GM21528 (cell line): ENCODE results near the gene C11orf97.
A peak's percentile ranks its signal among the peaks of the same experiment; 100 is the strongest.

Source experiments
- ATAC-seq: cut with Tn5 transposase; IDR thresholded peaks from one replicate; pipeline ENCODE4 v1.9.1; 2021; ENCODE audit warnings: mild to moderate bottlenecking, moderate library complexity; ENCODE audit not compliant: unreplicated experiment, low FRiP score

C11orf97 gene

DNA sequence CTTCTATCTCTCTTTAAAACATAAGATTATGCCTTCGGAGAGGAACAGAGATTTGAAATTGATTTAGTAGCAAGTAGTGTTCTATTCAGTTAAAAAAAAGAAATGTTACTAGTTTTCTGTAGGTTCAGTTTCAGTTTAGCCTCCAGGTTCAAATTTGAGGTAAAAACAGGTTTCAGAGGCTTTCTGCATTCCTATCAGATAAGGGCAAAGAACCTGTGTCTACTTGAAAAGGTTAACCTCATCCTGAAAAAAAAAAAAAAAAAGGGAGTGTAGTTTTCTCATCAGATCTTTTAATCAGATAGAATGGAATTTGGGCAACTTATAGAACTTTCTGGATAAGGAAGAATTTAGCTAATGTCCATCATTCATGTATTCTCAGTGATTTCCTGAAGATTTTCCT is 12.1 kb downstream of the C11orf97 start:
- ATAC-seq, result no peak

DNA sequence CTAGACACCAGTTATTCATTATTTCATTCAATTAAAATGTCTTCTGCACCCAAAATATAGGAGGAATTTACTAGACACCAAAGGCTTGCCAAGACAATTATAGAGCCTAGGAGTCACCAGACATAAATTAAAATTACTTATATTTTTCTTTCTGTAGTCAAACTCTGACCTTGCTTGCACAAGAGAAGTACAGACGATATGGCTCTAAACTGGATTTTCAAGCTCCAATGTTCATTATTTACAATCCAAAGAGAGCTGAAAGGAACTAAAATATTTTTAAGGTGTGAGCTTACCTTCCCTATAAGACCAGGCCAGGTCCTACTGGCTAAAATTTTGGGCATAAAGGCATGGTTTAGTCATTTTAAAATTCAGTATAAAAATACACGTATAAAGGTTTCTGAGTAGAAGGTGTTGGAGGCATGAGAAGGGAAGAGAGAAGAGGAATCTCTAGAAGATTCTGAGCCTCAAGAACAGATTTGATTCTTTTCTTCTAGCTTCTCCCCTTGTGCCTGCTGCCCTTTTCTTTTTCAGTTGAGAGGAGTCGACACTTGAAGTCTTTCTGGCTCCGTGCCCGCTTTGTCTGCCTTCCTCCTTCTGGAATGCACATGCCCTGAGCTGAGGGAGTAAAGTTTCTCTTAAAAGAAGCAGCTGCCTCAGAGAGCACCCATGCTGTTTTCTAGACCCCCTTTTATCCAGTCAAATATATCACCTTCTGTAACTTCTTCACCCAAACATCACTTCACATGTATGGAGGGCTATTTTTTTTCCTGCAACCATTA is 13.5 kb downstream of the C11orf97 start:
- ATAC-seq, result no peak

DNA sequence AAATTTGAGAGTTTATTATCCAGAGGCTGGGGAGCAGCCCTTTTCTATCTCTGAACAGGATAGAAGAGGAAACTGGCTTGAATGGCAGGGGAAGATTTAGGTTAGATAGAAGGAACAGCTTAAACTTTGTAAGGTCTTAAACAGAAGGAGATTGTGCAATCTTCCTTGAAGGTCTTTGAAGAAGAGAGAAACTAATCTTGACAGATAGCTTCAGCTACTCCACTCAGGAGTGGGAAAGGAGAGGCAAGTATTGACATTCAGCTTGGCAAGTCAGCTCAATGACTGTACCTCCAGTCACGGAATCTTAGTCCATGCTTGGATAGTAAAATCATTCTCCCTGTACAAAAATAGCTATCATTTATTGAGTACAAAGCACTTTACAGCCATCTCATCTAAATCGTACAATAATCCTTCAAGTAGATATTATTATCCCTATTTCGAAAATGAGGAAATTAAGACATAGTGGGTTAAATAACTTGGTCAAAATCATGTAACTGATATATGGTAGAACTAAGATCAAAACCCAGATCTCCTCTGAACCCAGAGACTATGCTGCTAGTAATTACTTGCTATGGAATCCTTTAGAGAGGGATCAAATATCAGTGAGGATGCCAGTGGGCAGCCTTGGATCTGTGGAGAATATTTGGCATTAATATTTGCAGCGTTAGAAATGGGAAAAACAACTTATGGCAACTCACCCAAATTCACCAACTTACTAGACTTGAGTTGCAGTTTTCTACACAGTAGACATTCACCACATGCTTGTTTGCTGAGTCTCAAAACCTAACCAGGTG is 14.6 kb downstream of the C11orf97 start:
- no peak for ATAC-seq

DNA sequence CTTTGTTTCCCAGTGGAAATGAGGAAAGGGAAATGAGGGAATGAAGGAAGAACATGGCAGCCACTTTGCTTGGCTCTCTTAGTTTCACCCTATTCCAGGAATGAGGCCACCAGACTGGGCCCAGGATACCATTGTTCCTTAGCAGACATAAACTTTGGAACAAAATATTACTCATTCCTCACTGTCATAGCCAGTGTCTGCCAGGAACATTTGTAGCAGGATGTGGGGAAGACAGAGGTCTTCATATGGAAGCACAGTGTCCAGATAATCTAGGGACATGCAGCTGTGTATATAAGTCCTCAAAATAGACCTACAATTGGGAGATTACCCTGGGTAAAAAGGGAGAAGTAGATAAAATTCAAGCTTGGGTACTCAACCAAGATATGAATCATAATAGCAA is 16.3 kb downstream of the C11orf97 start:
- ATAC-seq, result no peak

DNA sequence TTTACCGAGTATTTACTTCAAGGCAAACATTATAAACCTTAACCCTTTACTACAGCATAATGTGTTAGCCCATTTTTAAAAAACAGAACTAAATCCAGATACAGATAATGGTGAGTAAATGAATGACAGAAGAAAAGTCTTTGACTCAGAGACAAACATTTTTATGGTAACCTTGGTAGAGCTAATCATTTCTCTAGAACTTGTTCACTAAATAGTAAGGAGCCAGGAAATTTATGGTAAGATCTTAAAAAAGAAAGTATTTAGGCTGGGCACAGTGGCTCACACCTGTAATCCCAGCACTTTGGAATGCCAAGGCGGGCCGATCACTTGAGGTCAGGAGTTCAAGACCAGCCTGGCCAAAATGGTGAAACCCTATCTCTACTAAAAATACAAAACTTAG is 19.9 kb downstream of the C11orf97 start:
- ATAC-seq, result no peak

DNA sequence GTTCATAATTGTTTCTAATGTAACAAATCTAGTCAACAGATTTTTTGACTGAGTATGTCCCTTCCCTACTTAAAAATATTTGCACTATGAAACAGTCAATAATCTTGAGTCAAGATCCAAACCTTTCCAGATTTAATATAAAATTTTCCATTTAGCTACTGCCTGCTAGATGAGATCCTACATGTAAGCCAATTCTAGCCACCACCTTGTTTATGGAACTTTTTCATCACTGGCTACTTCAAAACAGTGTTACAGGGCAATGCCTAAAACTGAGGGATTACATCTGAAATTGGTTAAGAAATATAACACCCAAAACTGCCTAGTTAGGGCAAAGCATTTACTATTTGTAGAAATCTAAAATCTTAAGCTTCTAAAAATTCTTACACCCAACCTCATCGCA is 20.9 kb downstream of the C11orf97 start:
- no peak for ATAC-seq

DNA sequence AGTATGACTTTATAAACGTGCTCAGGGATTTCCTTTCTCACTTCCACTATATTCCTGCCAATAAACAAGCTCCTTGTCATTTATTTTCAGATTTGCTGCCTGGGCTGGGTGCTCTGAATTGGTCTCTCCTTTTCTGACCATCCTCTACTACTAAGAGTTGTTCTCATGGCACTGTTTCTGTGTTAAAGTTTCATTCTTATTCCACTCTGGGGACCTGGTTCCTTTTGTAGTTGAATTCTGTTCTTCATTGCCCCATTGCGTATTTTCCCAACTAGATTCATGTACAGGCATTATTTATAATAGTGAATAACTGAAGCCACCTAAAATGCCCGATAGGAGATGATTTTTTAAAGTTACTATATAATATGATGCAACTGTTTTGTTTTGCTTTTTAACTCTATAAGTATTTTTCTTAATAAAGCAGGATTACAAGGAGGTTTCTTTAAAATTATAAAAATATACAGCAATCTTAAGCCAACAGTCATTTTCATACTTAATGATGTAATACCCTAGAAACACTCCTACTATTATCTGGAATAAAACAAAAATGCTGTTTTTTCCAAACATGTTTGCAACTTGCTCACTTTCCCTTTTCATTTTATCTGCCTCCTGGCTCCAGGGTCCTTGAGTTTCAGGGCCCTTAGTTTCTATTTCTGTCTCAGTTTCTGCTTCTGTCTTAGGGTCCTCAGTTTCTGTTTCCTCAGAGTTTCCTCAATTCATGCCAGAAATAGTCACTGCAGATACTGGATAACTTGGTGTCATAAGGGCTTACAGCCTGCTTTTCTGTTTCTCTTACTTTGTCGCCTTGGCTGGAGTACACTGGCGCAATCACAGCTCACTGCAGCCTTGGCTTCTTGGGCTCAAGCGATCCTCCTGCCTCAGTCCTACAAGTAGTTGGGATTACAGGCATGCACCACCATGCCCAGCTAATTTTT is 21.7 kb downstream of the C11orf97 start:
- no peak for ATAC-seq

DNA sequence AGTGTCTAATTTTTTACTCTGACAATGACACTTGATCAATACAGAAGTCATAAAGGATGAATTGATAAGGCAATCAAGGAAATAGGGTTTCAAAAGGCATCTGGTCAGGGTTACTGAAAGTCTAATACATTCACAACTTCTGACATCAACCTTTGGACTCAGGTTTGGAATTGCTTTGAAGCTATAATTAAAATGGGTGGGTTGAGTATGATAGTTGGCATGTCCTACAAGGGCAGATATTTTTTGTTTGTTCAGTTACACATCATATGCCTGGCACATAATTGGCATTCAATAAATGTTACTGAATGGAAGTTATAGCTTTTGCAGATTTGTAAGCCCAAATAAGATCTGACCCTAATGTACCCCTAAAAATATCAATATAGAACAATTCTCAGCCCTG is 24.1 kb downstream of the C11orf97 start:
- no peak for ATAC-seq

DNA sequence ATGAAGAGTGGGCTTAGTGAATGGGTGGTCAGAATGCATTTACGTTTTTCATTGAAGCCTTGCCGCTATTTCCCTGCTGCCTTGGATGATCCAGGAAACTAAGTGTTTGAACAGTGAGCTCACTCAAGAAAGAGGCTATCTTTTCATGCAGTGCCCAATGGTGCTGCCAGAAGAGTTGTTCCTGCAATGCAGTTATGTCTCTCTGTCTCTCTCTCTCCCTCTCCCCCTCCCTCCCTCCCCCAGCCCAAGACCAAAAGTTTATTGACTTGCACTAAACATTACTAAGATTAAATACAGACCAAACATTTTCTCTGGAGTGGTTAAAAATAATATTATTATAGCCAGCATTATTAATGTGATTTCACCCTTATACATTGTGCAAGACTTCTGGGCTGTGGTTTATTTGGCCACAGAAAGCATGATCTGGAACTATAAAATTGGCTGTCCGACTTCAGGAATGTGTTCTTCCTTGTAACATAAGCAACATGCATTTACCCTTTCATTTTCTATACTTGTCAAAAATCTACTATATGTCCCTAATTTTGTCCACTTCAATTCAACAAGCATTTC is 24.9 kb downstream of the C11orf97 start:
- ATAC-seq, result no peak

DNA sequence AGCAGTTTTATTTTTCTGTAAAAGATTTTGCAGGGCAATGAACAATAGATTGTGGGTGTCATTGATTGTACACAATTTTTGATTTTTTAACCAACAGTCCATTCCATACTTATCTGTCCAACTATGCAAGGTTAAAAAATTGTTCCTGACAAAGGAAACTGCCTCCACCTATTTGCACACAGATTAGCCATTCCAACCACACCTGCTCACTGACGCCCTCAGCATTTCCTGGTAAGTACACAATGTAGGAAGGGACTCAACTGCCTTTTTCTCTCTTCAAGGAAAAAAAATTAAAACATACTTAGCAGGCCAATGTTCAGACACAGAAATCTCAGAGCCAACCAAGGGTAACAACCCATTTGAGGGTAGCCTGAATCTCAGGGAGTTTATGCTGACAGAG is 27.2 kb downstream of the C11orf97 start:
- ATAC-seq, result no peak

DNA sequence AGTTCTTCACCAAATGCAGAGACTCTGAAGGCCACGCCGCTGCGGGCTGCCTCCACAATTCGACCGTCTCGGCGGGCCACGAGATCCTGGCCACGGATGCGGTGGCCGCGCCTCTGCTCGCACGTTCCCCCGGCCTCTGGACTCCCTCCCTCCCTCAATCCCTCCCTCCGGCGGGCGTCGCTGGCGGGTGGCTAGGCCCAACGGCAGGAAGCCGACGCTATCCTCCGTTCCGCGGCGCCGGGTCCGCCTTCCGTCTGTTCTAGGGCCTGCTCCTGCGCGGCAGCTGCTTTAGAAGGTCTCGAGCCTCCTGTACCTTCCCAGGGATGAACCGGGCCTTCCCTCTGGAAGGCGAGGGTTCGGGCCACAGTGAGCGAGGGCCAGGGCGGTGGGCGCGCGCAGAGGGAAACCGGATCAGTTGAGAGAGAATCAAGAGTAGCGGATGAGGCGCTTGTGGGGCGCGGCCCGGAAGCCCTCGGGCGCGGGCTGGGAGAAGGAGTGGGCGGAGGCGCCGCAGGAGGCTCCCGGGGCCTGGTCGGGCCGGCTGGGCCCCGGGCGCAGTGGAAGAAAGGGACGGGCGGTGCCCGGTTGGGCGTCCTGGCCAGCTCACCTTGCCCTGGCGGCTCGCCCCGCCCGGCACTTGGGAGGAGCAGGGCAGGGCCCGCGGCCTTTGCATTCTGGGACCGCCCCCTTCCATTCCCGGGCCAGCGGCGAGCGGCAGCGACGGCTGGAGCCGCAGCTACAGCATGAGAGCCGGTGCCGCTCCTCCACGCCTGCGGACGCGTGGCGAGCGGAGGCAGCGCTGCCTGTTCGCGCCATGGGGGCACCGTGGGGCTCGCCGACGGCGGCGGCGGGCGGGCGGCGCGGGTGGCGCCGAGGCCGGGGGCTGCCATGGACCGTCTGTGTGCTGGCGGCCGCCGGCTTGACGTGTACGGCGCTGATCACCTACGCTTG is 31.7 kb downstream of the C11orf97 start, which contains the start of gene FUT4:
Gene FUT4 (plus strand): TSS at position 227 of the 951 bp plus-strand sequence. CDS start 213 bp downstream, at position 440.
- ATAC-seq, result peak; percentile 93

DNA sequence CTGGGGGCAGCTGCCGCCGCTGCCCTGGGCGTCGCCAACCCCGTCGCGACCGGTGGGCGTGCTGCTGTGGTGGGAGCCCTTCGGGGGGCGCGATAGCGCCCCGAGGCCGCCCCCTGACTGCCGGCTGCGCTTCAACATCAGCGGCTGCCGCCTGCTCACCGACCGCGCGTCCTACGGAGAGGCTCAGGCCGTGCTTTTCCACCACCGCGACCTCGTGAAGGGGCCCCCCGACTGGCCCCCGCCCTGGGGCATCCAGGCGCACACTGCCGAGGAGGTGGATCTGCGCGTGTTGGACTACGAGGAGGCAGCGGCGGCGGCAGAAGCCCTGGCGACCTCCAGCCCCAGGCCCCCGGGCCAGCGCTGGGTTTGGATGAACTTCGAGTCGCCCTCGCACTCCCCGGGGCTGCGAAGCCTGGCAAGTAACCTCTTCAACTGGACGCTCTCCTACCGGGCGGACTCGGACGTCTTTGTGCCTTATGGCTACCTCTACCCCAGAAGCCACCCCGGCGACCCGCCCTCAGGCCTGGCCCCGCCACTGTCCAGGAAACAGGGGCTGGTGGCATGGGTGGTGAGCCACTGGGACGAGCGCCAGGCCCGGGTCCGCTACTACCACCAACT is 32.5 kb downstream of the C11orf97 start:
- ATAC-seq, result no peak

DNA sequence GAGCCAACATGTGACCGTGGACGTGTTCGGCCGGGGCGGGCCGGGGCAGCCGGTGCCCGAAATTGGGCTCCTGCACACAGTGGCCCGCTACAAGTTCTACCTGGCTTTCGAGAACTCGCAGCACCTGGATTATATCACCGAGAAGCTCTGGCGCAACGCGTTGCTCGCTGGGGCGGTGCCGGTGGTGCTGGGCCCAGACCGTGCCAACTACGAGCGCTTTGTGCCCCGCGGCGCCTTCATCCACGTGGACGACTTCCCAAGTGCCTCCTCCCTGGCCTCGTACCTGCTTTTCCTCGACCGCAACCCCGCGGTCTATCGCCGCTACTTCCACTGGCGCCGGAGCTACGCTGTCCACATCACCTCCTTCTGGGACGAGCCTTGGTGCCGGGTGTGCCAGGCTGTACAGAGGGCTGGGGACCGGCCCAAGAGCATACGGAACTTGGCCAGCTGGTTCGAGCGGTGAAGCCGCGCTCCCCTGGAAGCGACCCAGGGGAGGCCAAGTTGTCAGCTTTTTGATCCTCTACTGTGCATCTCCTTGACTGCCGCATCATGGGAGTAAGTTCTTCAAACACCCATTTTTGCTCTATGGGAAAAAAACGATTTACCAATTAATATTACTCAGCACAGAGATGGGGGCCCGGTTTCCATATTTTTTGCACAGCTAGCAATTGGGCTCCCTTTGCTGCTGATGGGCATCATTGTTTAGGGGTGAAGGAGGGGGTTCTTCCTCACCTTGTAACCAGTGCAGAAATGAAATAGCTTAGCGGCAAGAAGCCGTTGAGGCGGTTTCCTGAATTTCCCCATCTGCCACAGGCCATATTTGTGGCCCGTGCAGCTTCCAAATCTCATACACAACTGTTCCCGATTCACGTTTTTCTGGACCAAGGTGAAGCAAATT is 33.3 kb downstream of the C11orf97 start:
- ATAC-seq, result no peak

DNA sequence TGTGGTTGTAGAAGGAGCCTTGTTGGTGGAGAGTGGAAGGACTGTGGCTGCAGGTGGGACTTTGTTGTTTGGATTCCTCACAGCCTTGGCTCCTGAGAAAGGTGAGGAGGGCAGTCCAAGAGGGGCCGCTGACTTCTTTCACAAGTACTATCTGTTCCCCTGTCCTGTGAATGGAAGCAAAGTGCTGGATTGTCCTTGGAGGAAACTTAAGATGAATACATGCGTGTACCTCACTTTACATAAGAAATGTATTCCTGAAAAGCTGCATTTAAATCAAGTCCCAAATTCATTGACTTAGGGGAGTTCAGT is 33.9 kb downstream of the C11orf97 start:
- no peak for ATAC-seq

DNA sequence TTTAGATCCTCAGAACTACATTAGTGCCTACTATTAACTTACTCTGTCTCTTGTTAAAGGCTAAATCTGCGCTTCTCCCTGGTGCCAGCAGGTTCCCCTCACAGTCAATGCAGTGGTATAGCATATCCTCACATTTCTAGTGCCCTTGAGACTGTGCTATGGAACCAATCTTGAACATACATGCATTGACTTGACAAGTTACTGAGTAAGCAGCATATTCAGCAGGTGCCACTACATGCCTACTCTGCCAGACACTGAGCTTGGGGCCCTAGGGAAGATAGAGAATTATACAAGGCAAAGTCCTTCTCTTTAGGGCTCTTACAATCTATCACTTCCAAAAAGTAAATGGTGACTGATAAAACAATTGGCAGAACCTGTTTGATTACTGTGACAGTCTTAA is 34.6 kb downstream of the C11orf97 start:
- no peak for ATAC-seq

DNA sequence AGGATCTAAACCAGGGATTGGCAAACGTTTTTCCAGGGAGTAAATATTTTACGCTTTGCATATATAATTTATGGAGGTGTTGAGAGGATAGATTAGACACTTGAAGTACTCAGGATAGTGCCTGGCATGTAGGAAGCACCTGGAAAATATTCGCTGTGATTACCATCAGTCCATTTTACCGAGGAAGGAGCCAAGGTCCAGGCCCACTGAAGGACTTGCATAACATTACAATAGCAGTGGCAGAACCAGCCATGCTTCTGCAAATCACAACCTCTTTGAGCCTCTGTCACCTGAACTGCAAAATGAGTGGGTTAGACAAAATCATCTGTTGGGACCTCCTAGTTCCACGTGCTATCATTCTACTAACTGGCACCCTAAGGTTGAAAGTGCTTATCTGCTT is 36.9 kb downstream of the C11orf97 start:
- no peak for ATAC-seq

DNA sequence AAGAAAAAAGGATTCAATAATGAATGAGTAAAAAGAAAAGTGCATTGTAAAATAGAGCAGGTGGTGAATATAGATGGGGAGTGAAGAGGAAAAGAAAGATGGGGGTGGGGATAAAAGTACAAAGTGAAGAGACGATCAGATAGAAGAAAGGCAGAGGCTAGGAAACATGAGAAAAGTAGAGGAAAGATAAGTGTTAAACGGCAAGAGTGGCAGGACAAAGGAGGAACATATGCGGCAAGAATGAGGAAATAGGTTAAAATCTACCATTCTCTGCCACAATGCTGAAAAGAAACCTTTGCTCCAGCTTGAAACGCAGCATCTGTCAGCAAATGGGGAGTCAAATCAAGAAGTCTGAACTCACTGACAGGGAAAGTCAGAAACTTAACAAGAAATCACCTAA is 38.3 kb downstream of the C11orf97 start:
- ATAC-seq, result no peak

DNA sequence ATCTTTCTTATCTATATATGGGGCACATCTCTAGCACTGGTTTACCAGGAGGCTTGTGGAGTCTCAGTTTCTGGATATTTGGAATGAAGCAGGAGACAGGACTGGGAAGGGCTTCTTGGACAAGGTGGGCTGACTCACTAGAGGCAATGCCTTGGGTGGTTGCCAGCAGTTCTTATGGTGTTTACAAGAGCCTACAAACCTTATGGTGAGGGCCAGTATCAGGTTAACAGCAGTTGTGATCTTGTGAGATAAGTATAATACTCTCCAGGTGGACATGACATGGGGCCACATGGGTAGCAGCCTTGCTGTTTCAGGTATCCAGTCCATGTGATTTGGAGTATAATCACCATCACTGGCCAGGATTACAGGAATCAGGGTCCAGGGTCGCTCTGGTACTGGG is 41.7 kb downstream of the C11orf97 start:
- ATAC-seq, result no peak
